GM19328 (cell line): ENCODE results near the gene CELF4.

Experiments used
- ATAC-seq: cut with Tn5 transposase; IDR thresholded peaks from one replicate; pipeline ENCODE4 v1.9.1; 2021; ENCODE audit warnings: mild to moderate bottlenecking, moderate library complexity; ENCODE audit not compliant: unreplicated experiment

The CELF4 gene

DNA sequence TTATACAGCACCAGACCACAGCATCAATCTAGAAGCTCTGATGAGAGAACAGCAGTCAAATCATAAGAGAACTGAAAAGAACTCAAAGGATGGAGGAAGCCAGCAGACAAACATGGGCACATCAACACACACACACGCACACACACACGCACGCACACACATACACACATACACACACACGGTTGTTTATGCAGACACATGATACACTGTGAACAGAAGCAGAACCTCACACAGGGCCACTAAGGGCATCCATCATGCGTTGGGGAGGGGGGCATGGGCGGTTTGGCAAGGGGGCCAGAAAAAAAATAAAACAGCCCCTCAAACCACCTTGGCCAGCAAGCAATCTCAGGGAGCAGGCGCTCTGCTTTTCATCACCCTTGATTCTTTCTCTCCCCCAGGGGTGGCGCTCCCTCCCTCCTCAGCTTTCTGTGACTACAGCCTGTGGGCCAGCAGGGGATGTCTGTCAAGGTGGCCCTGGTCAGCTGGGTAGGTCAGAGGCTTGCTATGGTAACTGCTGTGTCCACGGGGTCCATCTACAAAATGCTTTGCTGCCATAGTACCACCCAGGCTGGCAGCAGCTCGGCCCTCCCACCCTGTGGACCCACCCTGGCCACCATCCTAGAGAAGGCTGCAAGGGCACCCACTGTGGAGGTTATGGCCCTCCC is 318.0 kb downstream of the CELF4 start:
- no peak for ATAC-seq

GRCh38 chr18:37246779-37247340 is 318.7 kb downstream of the CELF4 start:
- no peak for ATAC-seq

DNA sequence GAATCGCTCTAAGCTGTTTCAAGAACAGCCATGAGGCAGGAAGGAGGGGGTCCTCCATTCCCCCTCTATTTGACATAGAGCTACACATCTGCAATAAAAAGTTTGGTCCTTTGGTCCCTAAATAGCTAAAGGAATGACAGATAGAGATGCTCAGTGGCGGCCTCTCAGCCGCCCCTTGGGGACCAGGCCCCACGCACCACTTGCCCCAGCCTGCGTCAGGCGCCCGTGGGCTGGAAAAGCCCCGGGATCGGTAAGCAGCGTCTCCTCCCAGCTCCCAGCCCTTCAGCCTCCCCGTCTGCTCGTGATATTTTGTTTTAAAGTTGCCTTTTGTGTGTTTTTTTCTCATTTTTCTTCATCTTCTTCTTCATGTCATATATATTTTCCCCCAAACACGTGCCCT is 321.0 kb downstream of the CELF4 start:
- ATAC-seq = no peak

- ATAC-seq = no peak
Observed at GRCh38 chr18:37243741-37244140, 321.9 kb downstream of the CELF4 start.

DNA sequence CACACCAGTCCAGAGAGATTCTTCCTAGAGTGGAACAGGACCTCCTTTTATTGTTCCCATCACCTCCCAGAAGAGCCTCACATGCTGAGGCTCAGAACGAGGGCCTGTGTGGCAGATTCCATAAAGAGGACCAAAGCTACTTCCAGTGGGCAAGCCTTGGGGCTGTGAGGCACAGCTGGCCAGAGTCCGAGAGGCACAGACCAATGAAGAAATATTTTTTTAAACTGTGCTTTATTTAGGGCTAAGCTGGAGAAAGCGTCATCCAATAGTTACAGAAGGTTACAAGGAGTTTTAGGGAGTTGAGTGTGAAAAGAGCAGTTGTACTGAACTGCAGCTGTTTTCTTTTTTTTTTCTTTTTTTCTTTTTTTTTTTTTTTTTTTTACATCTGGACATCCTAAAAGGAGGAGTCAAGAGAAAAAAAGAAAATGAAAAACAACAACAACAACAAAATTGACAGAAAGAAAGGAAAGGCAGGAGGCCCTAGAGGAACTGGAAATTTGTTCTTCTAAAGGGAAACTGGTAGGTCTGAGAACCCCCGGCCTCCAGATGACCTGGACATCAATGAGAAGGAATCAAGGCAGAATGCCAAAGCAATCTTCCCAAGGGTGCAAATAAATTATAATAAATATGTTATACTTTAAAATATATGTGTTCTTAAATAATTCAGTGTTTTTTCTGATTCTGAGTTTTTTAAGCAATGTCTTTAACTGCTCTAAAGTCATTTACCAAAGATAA is 322.6 kb downstream of the CELF4 start:
- ATAC-seq = no peak

GRCh38 chr18:37242091-37242490 is 323.5 kb downstream of the CELF4 start:
- ATAC-seq = no peak

DNA sequence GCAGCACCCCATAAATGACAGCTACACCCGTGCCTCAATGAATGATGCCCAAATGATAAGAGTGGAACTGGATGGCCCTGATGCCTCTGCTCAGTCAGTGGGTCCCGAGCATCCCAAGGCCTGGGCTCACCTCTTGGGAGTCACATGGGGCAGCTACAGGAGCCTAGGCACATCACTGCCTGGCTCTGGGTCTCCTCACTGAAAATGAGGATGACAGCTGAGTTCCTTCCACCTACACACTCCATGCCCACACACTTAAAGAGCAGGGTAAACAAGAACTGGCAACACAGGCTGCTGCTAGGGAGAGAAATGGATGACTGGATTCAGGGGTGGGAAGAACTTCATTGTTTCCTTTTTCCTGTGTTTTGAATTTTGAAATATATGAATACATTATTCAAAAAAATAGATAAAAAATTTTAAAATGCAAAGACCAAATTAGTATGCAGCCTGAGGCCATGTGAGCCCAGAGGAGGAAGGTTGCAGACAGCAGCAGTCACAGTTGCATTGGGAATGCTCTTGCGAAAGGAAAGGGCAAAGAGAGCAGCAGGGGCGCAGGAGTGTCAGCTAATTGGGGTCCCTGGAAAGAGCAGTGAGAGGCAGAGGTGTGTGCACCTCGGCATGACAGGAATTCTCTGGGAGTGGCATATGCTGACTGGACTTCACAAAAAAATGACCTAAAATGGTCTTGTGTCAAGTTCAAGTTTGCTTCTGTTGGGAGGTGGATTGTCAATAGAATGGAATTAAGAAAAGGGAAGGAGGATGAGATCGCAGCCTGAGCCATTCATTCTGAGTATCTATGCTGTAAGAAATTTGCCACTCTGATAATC is 327.1 kb downstream of the CELF4 start:
- ATAC-seq = no peak

DNA sequence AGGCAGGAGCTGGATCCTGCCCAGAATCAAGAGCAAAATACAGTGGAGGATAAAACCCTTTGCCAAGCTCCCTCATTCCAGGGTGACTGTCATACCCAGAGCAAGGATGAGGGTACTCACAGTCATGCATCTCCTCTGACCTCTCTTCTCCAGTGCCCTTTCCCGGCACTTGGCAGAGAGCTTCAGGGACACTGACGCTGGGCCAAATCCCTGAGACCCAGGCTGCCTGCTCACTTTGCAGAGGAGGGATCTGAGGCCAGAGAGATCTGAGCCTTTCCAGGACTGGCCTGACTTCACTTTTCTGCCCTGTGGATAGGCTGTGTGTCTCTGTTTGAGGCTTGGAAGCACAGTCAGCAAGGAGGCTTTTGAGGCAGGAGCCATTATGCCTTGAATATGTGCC is 330.0 kb downstream of the CELF4 start:
- no peak for ATAC-seq

GRCh38 chr18:37231251-37231650 is 334.3 kb downstream of the CELF4 start:
- no peak for ATAC-seq

DNA sequence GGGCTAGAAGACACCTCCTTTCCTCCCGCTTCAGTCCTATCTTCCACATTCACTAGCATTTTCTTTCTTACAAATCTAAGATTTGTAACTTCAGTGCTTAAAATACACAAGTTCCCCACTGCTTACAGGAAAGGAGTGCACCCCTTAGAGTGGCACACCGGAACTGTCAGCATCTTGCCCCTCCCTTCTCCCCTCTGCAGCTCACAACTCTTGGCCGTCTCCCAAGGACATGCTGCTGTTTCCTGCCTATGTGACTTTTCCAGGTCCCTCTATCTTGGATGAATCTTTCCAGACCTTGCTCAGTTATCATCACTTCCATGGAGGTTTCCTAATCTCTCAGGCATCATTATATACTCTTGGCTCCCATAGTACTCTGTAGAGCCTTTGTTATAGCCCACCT is 334.8 kb downstream of the CELF4 start:
- ATAC-seq = no peak

DNA sequence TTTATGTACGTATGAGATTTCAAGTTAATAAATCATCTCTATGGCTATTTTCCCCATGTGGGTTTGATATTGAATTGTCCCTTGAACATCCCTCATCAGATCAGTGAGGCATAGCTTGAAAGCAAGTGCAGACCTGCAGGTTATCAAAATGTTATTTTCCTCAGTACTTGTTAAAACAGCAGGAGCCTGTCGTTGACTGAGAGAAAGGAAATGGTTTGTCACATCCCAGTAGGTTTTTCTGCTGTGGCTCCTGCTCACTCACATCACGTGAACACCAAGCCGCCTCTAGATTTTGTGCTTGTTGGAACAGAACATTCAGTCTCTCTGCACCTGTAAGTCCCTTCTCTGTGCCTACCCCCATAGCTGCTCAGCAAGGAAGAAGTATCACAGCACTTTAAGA is 340.3 kb downstream of the CELF4 start:
- ATAC-seq = no peak

- no peak for ATAC-seq
Observed at GRCh38 chr18:37222999-37223378, 342.6 kb downstream of the CELF4 start.

- no peak for ATAC-seq
Observed at GRCh38 chr18:37222354-37222998, 343.1 kb downstream of the CELF4 start.

GRCh38 chr18:37219257-37219656 is 346.3 kb downstream of the CELF4 start:
- no peak for ATAC-seq

- ATAC-seq = no peak
Observed at GRCh38 chr18:37218022-37218590, 347.5 kb downstream of the CELF4 start.

- no peak for ATAC-seq
Observed at GRCh38 chr18:37210781-37211180, 354.8 kb downstream of the CELF4 start.

- no peak for ATAC-seq
Observed at GRCh38 chr18:37207343-37207742, 358.3 kb downstream of the CELF4 start.

- no peak for ATAC-seq
Observed at GRCh38 chr18:37199741-37200140, 365.9 kb downstream of the CELF4 start.
